ENCODE results near the gene OSBPL8.
"Not testable (repeated sequence)": the region's sequence is repeated elsewhere in the genome, so short reads cannot be mapped to it uniquely, and the experiment has no call there.

OSBPL8 gene

GRCh38 chr12:76529226-76529918 lies 30.2 kb downstream of the OSBPL8 start:
- Histone ChIP-seq H3K27me3 (ENCODE audit: control insufficient read depth in 1 of 2, insufficient read depth in 2 of 2, low read length in 2 of 2) (no peaks in the 10 kb centered on the region), H3K4me1 (ENCODE audit: control insufficient read depth, insufficient read depth, low read length) (no peaks in the 10 kb centered on the region), H3K9ac (ENCODE audit: low read length in 2 of 2) (no peak overlapping the region), H3K27ac (ENCODE audit: low read length) (no peak overlapping the region), H3K9me3 (ENCODE audit: control insufficient read depth in 2 of 2, low read length in 2 of 2) (no peaks in the 10 kb centered on the region), H3K36me3 (ENCODE audit: control insufficient read depth in 2 of 2, insufficient read depth in 2 of 2, low read length in 2 of 2) (no peaks in the 10 kb centered on the region), H3K4me3 (ENCODE audit: low read length in 2 of 2) (no peak overlapping the region)

- no peak overlapping the region for H3K4me3 ChIP-seq (ENCODE audit: low read length in 2 of 2)
- no peak overlapping the region for H3K9ac ChIP-seq (ENCODE audit: low read length in 2 of 2)
- H3K4me1 ChIP-seq (ENCODE audit: control insufficient read depth, insufficient read depth, low read length): no peaks in the 10 kb centered on the region
- H3K9me3 ChIP-seq (ENCODE audit: control insufficient read depth in 2 of 2, low read length in 2 of 2): no peaks in the 10 kb centered on the region
- no peak overlapping the region for H3K27ac ChIP-seq (ENCODE audit: low read length)
- no peaks in the 10 kb centered on the region for H3K36me3 ChIP-seq (ENCODE audit: control insufficient read depth in 2 of 2, insufficient read depth in 2 of 2, low read length in 2 of 2)
- H3K27me3 ChIP-seq (ENCODE audit: control insufficient read depth in 1 of 2, insufficient read depth in 2 of 2, low read length in 2 of 2): no peaks in the 10 kb centered on the region
These were observed 36.2 kb downstream of the OSBPL8 start for GRCh38 chr12:76523408-76523807.

GRCh38 chr12:76520348-76520747 lies 39.2 kb downstream of the OSBPL8 start:
- no peak overlapping the region for H3K27ac ChIP-seq (ENCODE audit: low read length)
- no peak overlapping the region for H3K9ac ChIP-seq (ENCODE audit: low read length in 2 of 2)
- H3K4me3 ChIP-seq (ENCODE audit: low read length in 2 of 2): no peak overlapping the region
- H3K27me3 ChIP-seq (ENCODE audit: control insufficient read depth in 1 of 2, insufficient read depth in 2 of 2, low read length in 2 of 2): no peaks in the 10 kb centered on the region
- H3K4me1 ChIP-seq (ENCODE audit: control insufficient read depth, insufficient read depth, low read length): no peaks in the 10 kb centered on the region
- no peaks in the 10 kb centered on the region for H3K9me3 ChIP-seq (ENCODE audit: control insufficient read depth in 2 of 2, low read length in 2 of 2)
- H3K36me3 ChIP-seq (ENCODE audit: control insufficient read depth in 2 of 2, insufficient read depth in 2 of 2, low read length in 2 of 2): no peaks in the 10 kb centered on the region

DNA sequence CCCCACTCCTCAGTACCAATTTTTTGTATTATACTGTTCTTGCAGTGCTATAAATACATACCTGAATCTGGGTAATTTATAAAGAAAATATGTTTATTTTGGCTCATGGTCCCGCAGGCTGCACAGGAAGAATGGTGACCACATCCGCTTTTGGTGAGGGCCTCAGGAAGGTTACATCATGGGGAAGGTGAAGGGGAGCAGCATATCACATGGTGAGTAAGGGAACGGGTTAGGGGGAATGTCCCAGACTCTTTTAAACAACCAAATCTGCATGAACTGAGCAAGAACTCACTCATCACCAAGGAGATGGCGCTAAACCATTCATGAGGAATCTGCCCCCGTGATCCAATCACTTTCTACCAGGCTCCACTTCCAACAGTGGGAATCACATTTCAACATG lies 40.0 kb downstream of the OSBPL8 start:
- Histone ChIP-seq H3K9me3 (ENCODE audit: control insufficient read depth in 2 of 2, low read length in 2 of 2) (no peaks in the 10 kb centered on the region), H3K27ac (ENCODE audit: low read length) (no peak overlapping the region), H3K4me3 (ENCODE audit: low read length in 2 of 2) (no peak overlapping the region), H3K36me3 (ENCODE audit: control insufficient read depth in 2 of 2, insufficient read depth in 2 of 2, low read length in 2 of 2) (no peaks in the 10 kb centered on the region), H3K9ac (ENCODE audit: low read length in 2 of 2) (no peak overlapping the region), H3K27me3 (ENCODE audit: control insufficient read depth in 1 of 2, insufficient read depth in 2 of 2, low read length in 2 of 2) (no peaks in the 10 kb centered on the region), H3K4me1 (ENCODE audit: control insufficient read depth, insufficient read depth, low read length) (no peaks in the 10 kb centered on the region)

DNA sequence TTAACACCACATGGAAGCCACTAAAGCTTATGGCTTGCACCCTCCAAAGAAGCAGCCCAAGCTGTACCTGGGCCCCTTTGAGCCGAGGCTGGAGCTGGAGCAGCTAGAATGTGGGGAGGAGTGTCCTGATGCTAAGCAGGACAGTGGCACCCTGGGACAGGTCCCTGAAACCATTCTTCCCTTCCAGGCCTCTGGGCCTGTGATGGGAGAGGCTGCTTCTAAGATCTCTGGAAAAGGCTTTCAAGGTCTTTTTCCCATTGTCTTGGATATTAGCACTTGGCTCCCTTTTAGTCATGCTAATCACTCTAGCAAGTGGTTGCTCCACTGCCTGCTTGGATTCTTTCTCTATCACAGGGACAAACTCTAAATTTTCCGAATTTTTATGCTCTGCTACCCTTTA lies 40.9 kb downstream of the OSBPL8 start:
- Histone ChIP-seq H3K27me3 (ENCODE audit: control insufficient read depth in 1 of 2, insufficient read depth in 2 of 2, low read length in 2 of 2) (no peaks in the 10 kb centered on the region), H3K9me3 (ENCODE audit: control insufficient read depth in 2 of 2, low read length in 2 of 2) (no peaks in the 10 kb centered on the region), H3K27ac (ENCODE audit: low read length) (no peak overlapping the region), H3K4me1 (ENCODE audit: control insufficient read depth, insufficient read depth, low read length) (no peaks in the 10 kb centered on the region), H3K4me3 (ENCODE audit: low read length in 2 of 2) (no peak overlapping the region), H3K36me3 (ENCODE audit: control insufficient read depth in 2 of 2, insufficient read depth in 2 of 2, low read length in 2 of 2) (no peaks in the 10 kb centered on the region), H3K9ac (ENCODE audit: low read length in 2 of 2) (no peak overlapping the region)

- no peak overlapping the region for H3K27ac ChIP-seq (ENCODE audit: low read length)
- no peaks in the 10 kb centered on the region for H3K27me3 ChIP-seq (ENCODE audit: control insufficient read depth in 1 of 2, insufficient read depth in 2 of 2, low read length in 2 of 2)
- no peaks in the 10 kb centered on the region for H3K4me1 ChIP-seq (ENCODE audit: control insufficient read depth, insufficient read depth, low read length)
- no peaks in the 10 kb centered on the region for H3K9me3 ChIP-seq (ENCODE audit: control insufficient read depth in 2 of 2, low read length in 2 of 2)
- no peaks in the 10 kb centered on the region for H3K36me3 ChIP-seq (ENCODE audit: control insufficient read depth in 2 of 2, insufficient read depth in 2 of 2, low read length in 2 of 2)
- H3K4me3 ChIP-seq (ENCODE audit: low read length in 2 of 2): no peak overlapping the region
- no peak overlapping the region for H3K9ac ChIP-seq (ENCODE audit: low read length in 2 of 2)
These were observed 44.3 kb downstream of the OSBPL8 start for GRCh38 chr12:76515271-76515670.

DNA sequence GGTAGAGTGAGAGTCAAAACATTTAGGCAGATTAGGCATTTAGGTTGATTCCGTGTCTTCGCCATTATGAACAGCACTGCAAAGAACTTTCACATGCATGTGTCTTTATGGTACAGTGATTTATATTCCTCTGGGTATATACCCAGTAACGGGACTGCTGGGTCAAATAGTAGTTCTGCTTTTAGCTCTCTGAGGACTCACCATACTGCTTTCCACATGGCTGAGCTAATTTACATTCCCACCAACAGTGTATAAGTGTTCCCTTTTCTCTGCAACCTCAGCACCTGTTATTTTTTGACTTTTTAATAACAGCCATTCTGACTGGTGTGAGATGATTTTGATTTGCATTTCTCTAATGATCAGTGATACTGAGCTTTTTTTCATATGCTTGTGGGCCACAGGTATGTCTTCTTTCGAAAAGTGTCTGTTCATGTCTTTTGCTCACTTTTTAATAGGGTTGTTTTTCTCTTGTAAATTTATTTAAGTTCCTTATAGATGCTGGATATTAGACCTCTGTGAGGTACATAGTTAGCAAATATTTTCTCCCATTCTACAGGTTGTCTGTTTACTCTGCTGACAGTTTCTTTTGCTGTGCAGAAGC lies 48.4 kb downstream of the OSBPL8 start:
- H3K36me3 ChIP-seq (ENCODE audit: control insufficient read depth in 2 of 2, insufficient read depth in 2 of 2, low read length in 2 of 2); H3K4me3 ChIP-seq (ENCODE audit: low read length in 2 of 2); H3K27ac ChIP-seq (ENCODE audit: low read length); H3K4me1 ChIP-seq (ENCODE audit: control insufficient read depth, insufficient read depth, low read length); H3K9ac ChIP-seq (ENCODE audit: low read length in 2 of 2); H3K9me3 ChIP-seq (ENCODE audit: control insufficient read depth in 2 of 2, low read length in 2 of 2); H3K27me3 ChIP-seq (ENCODE audit: control insufficient read depth in 1 of 2, insufficient read depth in 2 of 2, low read length in 2 of 2): not testable (repeated sequence)

DNA sequence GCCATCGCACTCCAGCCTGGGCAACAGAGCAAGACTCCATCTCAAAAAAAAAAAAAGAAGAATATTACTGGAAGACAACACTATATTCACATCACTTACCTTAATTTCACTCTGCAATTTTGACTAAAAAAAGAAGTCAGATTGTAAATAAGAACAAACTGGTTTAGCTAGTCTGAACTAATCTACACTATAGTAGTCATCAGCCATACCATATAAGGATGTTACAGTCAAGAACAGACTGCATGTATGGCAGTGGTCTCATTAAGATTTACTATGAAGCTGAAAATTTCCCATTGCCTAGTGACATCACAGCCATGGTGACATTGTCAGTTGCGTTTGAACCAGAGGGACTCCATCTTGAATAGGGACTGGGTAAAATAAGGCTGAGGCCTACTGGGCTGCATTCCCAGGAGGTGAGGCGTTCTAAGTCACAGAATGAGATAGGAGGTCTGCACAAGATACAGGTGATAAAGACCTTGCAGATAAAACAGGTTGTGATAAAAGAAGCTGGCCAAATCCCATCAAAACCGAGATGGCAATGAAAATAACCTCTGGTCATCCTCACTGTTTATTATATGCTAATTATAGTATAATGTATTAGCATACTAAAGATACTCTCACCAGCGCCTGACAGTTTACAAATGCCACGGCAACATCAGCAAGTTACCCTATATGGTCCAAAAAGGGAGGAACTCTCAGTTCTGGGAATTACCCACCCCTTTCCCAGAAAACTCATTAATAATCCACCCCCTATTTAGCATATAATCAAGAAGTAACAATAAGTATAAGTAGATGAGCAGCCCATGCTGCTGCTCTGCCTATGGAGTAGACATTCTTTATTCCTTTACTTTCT lies 51.2 kb downstream of the OSBPL8 start:
- no peak overlapping the region for H3K4me3 ChIP-seq (ENCODE audit: low read length in 2 of 2)
- no peaks in the 10 kb centered on the region for H3K4me1 ChIP-seq (ENCODE audit: control insufficient read depth, insufficient read depth, low read length)
- H3K27me3 ChIP-seq (ENCODE audit: control insufficient read depth in 1 of 2, insufficient read depth in 2 of 2, low read length in 2 of 2): no peaks in the 10 kb centered on the region
- H3K36me3 ChIP-seq (ENCODE audit: control insufficient read depth in 2 of 2, insufficient read depth in 2 of 2, low read length in 2 of 2): no peaks in the 10 kb centered on the region
- no peak overlapping the region for H3K27ac ChIP-seq (ENCODE audit: low read length)
- H3K9ac ChIP-seq (ENCODE audit: low read length in 2 of 2): no peak overlapping the region
- H3K9me3 ChIP-seq (ENCODE audit: control insufficient read depth in 2 of 2, low read length in 2 of 2): no peaks in the 10 kb centered on the region

GRCh38 chr12:76506149-76506548 lies 53.4 kb downstream of the OSBPL8 start:
- H3K36me3 ChIP-seq (ENCODE audit: control insufficient read depth in 2 of 2, insufficient read depth in 2 of 2, low read length in 2 of 2): no peaks in the 10 kb centered on the region
- no peak overlapping the region for H3K9ac ChIP-seq (ENCODE audit: low read length in 2 of 2)
- no peaks in the 10 kb centered on the region for H3K4me1 ChIP-seq (ENCODE audit: control insufficient read depth, insufficient read depth, low read length)
- no peaks in the 10 kb centered on the region for H3K9me3 ChIP-seq (ENCODE audit: control insufficient read depth in 2 of 2, low read length in 2 of 2)
- H3K4me3 ChIP-seq (ENCODE audit: low read length in 2 of 2): no peak overlapping the region
- H3K27ac ChIP-seq (ENCODE audit: low read length): no peak overlapping the region
- no peaks in the 10 kb centered on the region for H3K27me3 ChIP-seq (ENCODE audit: control insufficient read depth in 1 of 2, insufficient read depth in 2 of 2, low read length in 2 of 2)

DNA sequence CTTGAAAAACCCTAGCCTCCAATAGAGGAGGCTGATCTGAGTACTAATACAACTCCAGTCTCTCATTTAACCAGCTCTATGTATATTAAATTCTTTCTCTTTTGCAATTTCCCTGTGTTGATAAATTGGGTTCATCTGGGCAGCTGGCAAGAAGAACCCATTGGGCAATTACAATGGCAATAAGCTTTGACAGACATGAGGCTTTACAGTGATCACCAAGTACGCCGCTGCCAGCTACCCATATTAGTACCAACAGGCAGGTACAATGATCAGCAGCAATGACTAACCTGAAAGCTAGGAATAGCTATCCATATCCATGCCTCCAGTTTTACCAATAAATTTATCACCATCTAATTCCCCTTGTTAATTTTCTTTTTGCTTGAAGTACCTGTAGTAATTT lies 54.5 kb downstream of the OSBPL8 start:
- Histone ChIP-seq H3K27me3 (ENCODE audit: control insufficient read depth in 1 of 2, insufficient read depth in 2 of 2, low read length in 2 of 2) (no peaks in the 10 kb centered on the region), H3K4me3 (ENCODE audit: low read length in 2 of 2) (no peak overlapping the region), H3K9me3 (ENCODE audit: control insufficient read depth in 2 of 2, low read length in 2 of 2) (no peaks in the 10 kb centered on the region), H3K9ac (ENCODE audit: low read length in 2 of 2) (no peak overlapping the region), H3K27ac (ENCODE audit: low read length) (no peak overlapping the region), H3K4me1 (ENCODE audit: control insufficient read depth, insufficient read depth, low read length) (no peaks in the 10 kb centered on the region), H3K36me3 (ENCODE audit: control insufficient read depth in 2 of 2, insufficient read depth in 2 of 2, low read length in 2 of 2) (no peaks in the 10 kb centered on the region)

DNA sequence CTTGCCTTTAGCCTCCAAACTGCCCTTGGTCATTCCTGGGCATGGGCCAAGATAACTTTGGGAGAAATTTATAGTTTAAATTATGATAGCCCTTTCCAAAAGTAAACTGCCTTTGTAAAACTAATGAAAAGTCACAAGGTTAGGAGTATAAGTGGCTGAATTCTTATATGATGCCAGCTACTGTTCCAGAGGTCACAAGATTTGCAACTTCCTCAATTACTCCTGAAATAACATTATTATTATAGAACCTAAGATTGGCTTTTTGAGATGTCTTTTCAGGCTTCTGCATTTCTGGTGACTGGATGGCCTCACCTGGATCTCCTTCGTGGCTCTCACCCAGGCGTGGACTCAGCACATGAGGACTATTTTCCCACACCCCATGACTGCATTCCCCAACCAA lies 55.0 kb downstream of the OSBPL8 start:
- no peak overlapping the region for H3K27ac ChIP-seq (ENCODE audit: low read length)
- H3K4me3 ChIP-seq (ENCODE audit: low read length in 2 of 2): no peak overlapping the region
- H3K9me3 ChIP-seq (ENCODE audit: control insufficient read depth in 2 of 2, low read length in 2 of 2): no peaks in the 10 kb centered on the region
- H3K27me3 ChIP-seq (ENCODE audit: control insufficient read depth in 1 of 2, insufficient read depth in 2 of 2, low read length in 2 of 2): no peaks in the 10 kb centered on the region
- no peak overlapping the region for H3K9ac ChIP-seq (ENCODE audit: low read length in 2 of 2)
- H3K4me1 ChIP-seq (ENCODE audit: control insufficient read depth, insufficient read depth, low read length): no peaks in the 10 kb centered on the region
- no peaks in the 10 kb centered on the region for H3K36me3 ChIP-seq (ENCODE audit: control insufficient read depth in 2 of 2, insufficient read depth in 2 of 2, low read length in 2 of 2)
